ENCODE measurements around the gene SACS.
A peak's percentile ranks its signal among the peaks of the same experiment; 100 is the strongest.

The SACS gene

GRCh38 chr13:23433171-23434153, at the start of gene SACS:
TSS of gene SACS (minus strand) at chr13:23433702. CDS start at chr13:23411239, 22,463 bp downstream.
- H3K9me3 ChIP-seq (ENCODE audit: control insufficient read depth, low read length): no peaks in the 10 kb centered on the region
- H3K27me3 ChIP-seq (replicated peaks; ENCODE audit: control insufficient read depth, insufficient read depth, low read length): no peaks in the 10 kb centered on the region
- H3K4me1 ChIP-seq (ENCODE audit: control insufficient read depth, insufficient read depth, low read length): peaks cover 2% of the 10 kb centered on the region
- peak; percentile 75 for DNase-seq (ENCODE audit: low read depth)
- no peaks in the 10 kb centered on the region for H3K36me3 ChIP-seq (ENCODE audit: control insufficient read depth, insufficient read depth, low read length, severe bottlenecking)
- H3K4me3 ChIP-seq (ENCODE audit: low read length): peak within 1 kb of the TSS; percentile 81
- peak within 1 kb of the TSS; percentile 74 for H3K9ac ChIP-seq (ENCODE audit: low read length)

GRCh38 chr13:23480324-23480723, 46.8 kb upstream of the SACS start:
- Histone ChIP-seq H3K9me3 (ENCODE audit: control insufficient read depth, low read length) (peaks cover 22% of the 10 kb centered on the region), H3K36me3 (ENCODE audit: control insufficient read depth, insufficient read depth, low read length, severe bottlenecking) (no peaks in the 10 kb centered on the region), H3K4me3 (ENCODE audit: low read length) (no peak overlapping the region), H3K4me1 (ENCODE audit: control insufficient read depth, insufficient read depth, low read length) (no peaks in the 10 kb centered on the region), H3K27me3 (replicated peaks; ENCODE audit: control insufficient read depth, insufficient read depth, low read length) (no peaks in the 10 kb centered on the region), H3K9ac (ENCODE audit: low read length) (no peak overlapping the region)
- DNase-seq (ENCODE audit: low read depth): no peak

GRCh38 chr13:23477101-23477500, 43.6 kb upstream of the SACS start:
- H3K4me1 ChIP-seq (ENCODE audit: control insufficient read depth, insufficient read depth, low read length): no peaks in the 10 kb centered on the region
- H3K36me3 ChIP-seq (ENCODE audit: control insufficient read depth, insufficient read depth, low read length, severe bottlenecking): no peaks in the 10 kb centered on the region
- no peak for DNase-seq (ENCODE audit: low read depth)
- no peaks in the 10 kb centered on the region for H3K27me3 ChIP-seq (replicated peaks; ENCODE audit: control insufficient read depth, insufficient read depth, low read length)
- H3K9ac ChIP-seq (ENCODE audit: low read length): no peak overlapping the region
- peaks cover 22% of the 10 kb centered on the region for H3K9me3 ChIP-seq (ENCODE audit: control insufficient read depth, low read length)
- H3K4me3 ChIP-seq (ENCODE audit: low read length): no peak overlapping the region

- no peak for DNase-seq (ENCODE audit: low read depth)
- no peaks in the 10 kb centered on the region for H3K9me3 ChIP-seq (ENCODE audit: control insufficient read depth, low read length)
- peaks cover 11% of the 10 kb centered on the region for H3K27me3 ChIP-seq (replicated peaks; ENCODE audit: control insufficient read depth, insufficient read depth, low read length)
Observed at GRCh38 chr13:23473221-23473620, 39.7 kb upstream of the SACS start.

GRCh38 chr13:23472189-23472588, 38.7 kb upstream of the SACS start:
- Histone ChIP-seq H3K36me3 (ENCODE audit: control insufficient read depth, insufficient read depth, low read length, severe bottlenecking) (no peaks in the 10 kb centered on the region), H3K4me3 (ENCODE audit: low read length) (no peak overlapping the region), H3K9ac (ENCODE audit: low read length) (no peak overlapping the region), H3K9me3 (ENCODE audit: control insufficient read depth, low read length) (no peaks in the 10 kb centered on the region), H3K4me1 (ENCODE audit: control insufficient read depth, insufficient read depth, low read length) (no peaks in the 10 kb centered on the region), H3K27me3 (replicated peaks; ENCODE audit: control insufficient read depth, insufficient read depth, low read length) (peaks cover 11% of the 10 kb centered on the region)
- no peak for DNase-seq (ENCODE audit: low read depth)

More at GRCh38 chr13:23473221-23473620, 39.7 kb upstream of the SACS start:
- H3K4me3 ChIP-seq (ENCODE audit: low read length): no peak overlapping the region
- H3K36me3 ChIP-seq (ENCODE audit: control insufficient read depth, insufficient read depth, low read length, severe bottlenecking): no peaks in the 10 kb centered on the region
- no peak overlapping the region for H3K9ac ChIP-seq (ENCODE audit: low read length)
- H3K4me1 ChIP-seq (ENCODE audit: control insufficient read depth, insufficient read depth, low read length): no peaks in the 10 kb centered on the region

GRCh38 chr13:23470790-23471614, 37.5 kb upstream of the SACS start:
- peak; percentile 16 for DNase-seq (ENCODE audit: low read depth)
- Histone ChIP-seq H3K36me3 (ENCODE audit: control insufficient read depth, insufficient read depth, low read length, severe bottlenecking) (no peaks in the 10 kb centered on the region), H3K27me3 (replicated peaks; ENCODE audit: control insufficient read depth, insufficient read depth, low read length) (peaks cover 11% of the 10 kb centered on the region), H3K9ac (ENCODE audit: low read length) (no peak overlapping the region), H3K9me3 (ENCODE audit: control insufficient read depth, low read length) (no peaks in the 10 kb centered on the region), H3K4me3 (ENCODE audit: low read length) (no peak overlapping the region), H3K4me1 (ENCODE audit: control insufficient read depth, insufficient read depth, low read length) (peaks cover 6% of the 10 kb centered on the region)

GRCh38 chr13:23469951-23470421, 36.5 kb upstream of the SACS start:
- no peaks in the 10 kb centered on the region for H3K36me3 ChIP-seq (ENCODE audit: control insufficient read depth, insufficient read depth, low read length, severe bottlenecking)
- peak; percentile 76 for DNase-seq (ENCODE audit: low read depth)
- no peak overlapping the region for H3K4me3 ChIP-seq (ENCODE audit: low read length)

GRCh38 chr13:23468811-23469210, 35.3 kb upstream of the SACS start:
- Histone ChIP-seq H3K27me3 (replicated peaks; ENCODE audit: control insufficient read depth, insufficient read depth, low read length) (peaks cover 11% of the 10 kb centered on the region), H3K9me3 (ENCODE audit: control insufficient read depth, low read length) (no peaks in the 10 kb centered on the region), H3K9ac (ENCODE audit: low read length) (no peak overlapping the region), H3K4me1 (ENCODE audit: control insufficient read depth, insufficient read depth, low read length) (peaks cover 6% of the 10 kb centered on the region), H3K36me3 (ENCODE audit: control insufficient read depth, insufficient read depth, low read length, severe bottlenecking) (no peaks in the 10 kb centered on the region), H3K4me3 (ENCODE audit: low read length) (no peak overlapping the region)
- DNase-seq (ENCODE audit: low read depth): no peak

More at GRCh38 chr13:23469951-23470421, 36.5 kb upstream of the SACS start:
- peaks cover 11% of the 10 kb centered on the region for H3K27me3 ChIP-seq (replicated peaks; ENCODE audit: control insufficient read depth, insufficient read depth, low read length)
- H3K9ac ChIP-seq (ENCODE audit: low read length): no peak overlapping the region
- peaks cover 6% of the 10 kb centered on the region for H3K4me1 ChIP-seq (ENCODE audit: control insufficient read depth, insufficient read depth, low read length)
- no peaks in the 10 kb centered on the region for H3K9me3 ChIP-seq (ENCODE audit: control insufficient read depth, low read length)

- no peaks in the 10 kb centered on the region for H3K36me3 ChIP-seq (ENCODE audit: control insufficient read depth, insufficient read depth, low read length, severe bottlenecking)
- no peaks in the 10 kb centered on the region for H3K9me3 ChIP-seq (ENCODE audit: control insufficient read depth, low read length)
- DNase-seq (ENCODE audit: low read depth): no peak
- no peak overlapping the region for H3K4me3 ChIP-seq (ENCODE audit: low read length)
- peaks cover 6% of the 10 kb centered on the region for H3K4me1 ChIP-seq (ENCODE audit: control insufficient read depth, insufficient read depth, low read length)
- no peak overlapping the region for H3K9ac ChIP-seq (ENCODE audit: low read length)
- H3K27me3 ChIP-seq (replicated peaks; ENCODE audit: control insufficient read depth, insufficient read depth, low read length): peaks cover 11% of the 10 kb centered on the region
Observed at GRCh38 chr13:23467932-23468278, 34.4 kb upstream of the SACS start.

GRCh38 chr13:23467048-23467931, 33.8 kb upstream of the SACS start:
- Histone ChIP-seq H3K4me1 (ENCODE audit: control insufficient read depth, insufficient read depth, low read length) (peaks cover 6% of the 10 kb centered on the region), H3K9me3 (ENCODE audit: control insufficient read depth, low read length) (no peaks in the 10 kb centered on the region), H3K9ac (ENCODE audit: low read length) (peak overlapping the region; percentile 84), H3K36me3 (ENCODE audit: control insufficient read depth, insufficient read depth, low read length, severe bottlenecking) (no peaks in the 10 kb centered on the region), H3K4me3 (ENCODE audit: low read length) (no peak overlapping the region), H3K27me3 (replicated peaks; ENCODE audit: control insufficient read depth, insufficient read depth, low read length) (peaks cover 11% of the 10 kb centered on the region)
- DNase-seq (ENCODE audit: low read depth): peak; percentile 41
